HG03139 (cell line): ENCODE measurements around the gene ZNF784.

Experiments
- ATAC-seq: cut with Tn5 transposase; IDR thresholded peaks from one replicate; pipeline ENCODE4 v1.9.1; 2021; ENCODE audit not compliant: unreplicated experiment

ZNF784 gene

GRCh38 chr19:55624109-55625003 lies at the start of gene ZNF784:
TSS of gene ZNF784 (minus strand) at chr19:55624566. CDS start at chr19:55624561, 5 bp downstream.
- ATAC-seq, result no peak

- no peak for ATAC-seq
Measured at GRCh38 chr19:55673889-55674288, 49.5 kb upstream of the ZNF784 start.

- no peak for ATAC-seq
Measured at GRCh38 chr19:55673465-55673864, 49.1 kb upstream of the ZNF784 start.

GRCh38 chr19:55672418-55672817 lies 48.1 kb upstream of the ZNF784 start:
- ATAC-seq, result no peak

- ATAC-seq, result no peak
Measured at GRCh38 chr19:55671054-55671378, 46.6 kb upstream of the ZNF784 start.

GRCh38 chr19:55670280-55671053 lies 46.1 kb upstream of the ZNF784 start:
- ATAC-seq, result no peak

GRCh38 chr19:55669418-55670279 lies 45.3 kb upstream of the ZNF784 start:
- no peak for ATAC-seq

- no peak for ATAC-seq
Measured at GRCh38 chr19:55668603-55669348, 44.4 kb upstream of the ZNF784 start.

- no peak for ATAC-seq
Measured at GRCh38 chr19:55667958-55668357, 43.6 kb upstream of the ZNF784 start.

GRCh38 chr19:55667511-55667910 lies 43.1 kb upstream of the ZNF784 start:
- ATAC-seq, result no peak

- ATAC-seq, result no peak
Measured at GRCh38 chr19:55667006-55667381, 42.6 kb upstream of the ZNF784 start.

GRCh38 chr19:55666343-55667005 lies 42.1 kb upstream of the ZNF784 start:
- no peak for ATAC-seq

- no peak for ATAC-seq
Measured at GRCh38 chr19:55663846-55664536, 39.6 kb upstream of the ZNF784 start.

- no peak for ATAC-seq
Measured at GRCh38 chr19:55661826-55662225, 37.5 kb upstream of the ZNF784 start.

- no peak for ATAC-seq
Measured at GRCh38 chr19:55660991-55661390, 36.6 kb upstream of the ZNF784 start.

GRCh38 chr19:55660404-55660803 lies 36.0 kb upstream of the ZNF784 start:
- no peak for ATAC-seq

- no peak for ATAC-seq
Measured at GRCh38 chr19:55659822-55660221, 35.5 kb upstream of the ZNF784 start.

- no peak for ATAC-seq
Measured at GRCh38 chr19:55658846-55659459, 34.6 kb upstream of the ZNF784 start.
